GM19468 (cell line): ENCODE measurements around the gene KCNJ5.
"Not testable (repeated sequence)": the region's sequence is repeated elsewhere in the genome, so short reads cannot be mapped to it uniquely, and the experiment has no call there.

Source experiments
- ATAC-seq: cut with Tn5 transposase; IDR thresholded peaks from one replicate; pipeline ENCODE4 v1.9.1; 2021; ENCODE audit warnings: mild to moderate bottlenecking, moderate library complexity, moderate number of reproducible peaks; ENCODE audit not compliant: unreplicated experiment; ENCODE audit errors: extremely low read depth

The KCNJ5 gene

GRCh38 chr11:128908391-128909246 is 17.5 kb downstream of the KCNJ5 start:
- ATAC-seq, result no peak

DNA sequence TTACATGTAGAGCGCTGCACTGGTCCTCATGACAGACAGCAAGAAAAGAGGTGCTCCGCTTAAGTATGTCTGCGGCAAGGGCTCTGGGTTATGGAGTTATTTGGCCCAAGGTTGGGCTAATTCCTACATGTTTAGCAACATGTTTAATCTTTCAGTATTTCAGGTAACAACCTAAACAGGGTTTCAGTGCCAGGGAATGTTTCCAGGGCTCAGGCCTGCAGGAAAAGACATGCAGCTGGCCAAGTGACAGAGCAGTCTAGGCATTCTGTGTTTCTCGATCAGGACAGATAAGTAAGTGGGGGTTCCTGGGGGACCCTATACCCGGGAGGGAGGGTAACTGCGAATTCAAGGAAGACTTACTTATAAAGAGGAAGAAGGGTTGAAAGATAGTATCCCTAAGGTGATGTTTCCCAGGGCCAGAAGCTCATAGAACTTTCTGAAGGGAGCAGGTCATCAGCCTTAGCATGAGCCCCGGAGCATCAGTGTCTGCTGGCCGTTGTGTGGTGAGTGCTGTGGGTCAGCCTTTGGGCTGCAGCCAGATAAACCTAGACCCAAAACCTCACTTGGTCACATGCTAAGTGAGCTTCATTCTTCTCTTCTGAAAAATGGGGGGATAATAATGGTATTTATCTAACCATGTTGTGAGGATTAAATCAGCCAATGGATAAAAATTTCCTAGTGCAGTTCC is 18.4 kb downstream of the KCNJ5 start:
- ATAC-seq, result no peak

DNA sequence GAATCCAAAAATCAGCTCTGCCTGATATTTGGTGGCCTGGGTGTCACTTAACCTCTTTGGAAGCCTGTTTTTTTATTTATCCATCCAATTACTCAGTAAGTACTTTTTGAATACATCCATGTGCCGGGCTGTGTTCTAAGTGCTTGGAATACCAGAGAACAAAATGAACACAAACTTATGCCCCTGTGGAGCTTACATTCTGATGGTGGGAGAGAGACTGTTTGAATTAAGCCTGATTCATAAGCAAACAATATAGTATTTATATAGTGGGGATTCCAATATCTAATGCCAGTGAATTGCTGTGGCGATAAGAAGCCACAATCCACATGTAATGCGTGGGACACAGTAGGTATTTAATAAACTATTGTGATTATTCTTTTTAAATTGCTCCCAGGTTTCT is 19.4 kb downstream of the KCNJ5 start:
- no peak for ATAC-seq

GRCh38 chr11:128911239-128911638 is 20.1 kb downstream of the KCNJ5 start:
- no peak for ATAC-seq

GRCh38 chr11:128911701-128912100 is 20.5 kb downstream of the KCNJ5 start:
- no peak for ATAC-seq

- no peak for ATAC-seq
Observed at GRCh38 chr11:128913806-128914205, 22.6 kb downstream of the KCNJ5 start.

- ATAC-seq, result no peak
Observed at GRCh38 chr11:128914216-128915148, 23.3 kb downstream of the KCNJ5 start.

- ATAC-seq, result no peak
Observed at GRCh38 chr11:128915149-128915521, 24.0 kb downstream of the KCNJ5 start.

- ATAC-seq, result no peak
Observed at GRCh38 chr11:128916037-128916572, 24.9 kb downstream of the KCNJ5 start.

DNA sequence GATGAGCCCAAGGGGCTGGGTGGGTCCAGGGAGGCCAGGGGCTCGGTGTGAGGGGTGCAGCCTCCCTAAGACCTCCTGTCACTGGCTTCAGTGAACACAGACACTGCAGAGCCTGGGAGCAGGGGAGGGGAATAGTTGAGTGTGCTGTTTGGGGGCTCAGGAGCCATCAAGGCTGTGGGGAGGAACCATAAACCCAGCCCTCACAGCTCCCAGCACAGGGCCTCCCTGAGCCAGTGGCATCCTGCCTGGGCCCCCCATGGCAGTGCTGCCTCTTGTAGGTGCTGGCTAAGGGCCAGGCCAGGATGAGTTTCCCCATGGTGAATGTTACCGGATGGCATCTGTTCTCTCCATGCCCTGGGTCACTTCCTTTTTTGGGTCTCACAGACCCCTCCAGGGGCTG is 25.5 kb downstream of the KCNJ5 start:
- no peak for ATAC-seq

GRCh38 chr11:128917144-128917724 is 26.1 kb downstream of the KCNJ5 start:
- no peak for ATAC-seq

GRCh38 chr11:128919216-128919615 is 28.1 kb downstream of the KCNJ5 start:
- no peak for ATAC-seq

DNA sequence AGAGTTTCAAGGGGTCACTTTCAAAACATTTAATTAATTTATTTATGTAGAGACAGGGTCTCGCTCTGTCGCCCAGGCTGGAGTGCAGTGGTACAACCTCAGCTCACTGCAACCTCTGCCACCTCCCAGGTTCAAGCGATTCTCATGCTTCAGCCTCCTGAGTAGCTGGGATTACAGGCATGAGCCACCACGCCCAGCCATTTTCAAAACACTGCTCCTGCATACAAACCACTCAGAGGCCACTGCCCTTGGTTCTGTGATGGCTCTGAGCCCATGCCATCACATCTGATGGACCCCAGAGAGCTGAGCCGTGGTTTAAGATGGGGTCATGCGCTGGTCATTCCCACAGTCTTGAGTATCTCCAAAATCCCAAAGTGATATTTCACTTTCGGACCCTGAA is 28.5 kb downstream of the KCNJ5 start:
- ATAC-seq, result not testable (repeated sequence)

- no peak for ATAC-seq
Observed at GRCh38 chr11:128920666-128921065, 29.5 kb downstream of the KCNJ5 start.

- ATAC-seq, result no peak
Observed at GRCh38 chr11:128921793-128922192, 30.6 kb downstream of the KCNJ5 start.

DNA sequence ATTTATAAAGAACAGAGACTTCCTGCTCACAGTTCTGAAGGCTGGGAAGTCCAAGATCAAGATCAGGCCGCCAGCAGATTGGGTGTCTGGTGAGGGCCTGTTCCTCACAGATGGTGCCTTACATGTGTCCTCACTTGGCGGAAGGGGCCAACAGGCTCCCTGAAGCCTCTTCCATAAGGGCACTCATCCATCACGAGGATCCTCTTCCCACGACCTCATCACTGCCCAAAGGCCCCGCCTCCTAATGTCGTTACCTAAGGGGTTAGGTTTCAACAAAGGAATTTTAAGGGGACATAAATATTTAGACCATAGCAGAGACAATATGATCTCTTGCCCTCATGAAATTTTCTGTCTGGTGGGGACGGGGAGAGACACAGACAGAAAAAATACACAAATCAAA is 32.9 kb downstream of the KCNJ5 start:
- ATAC-seq, result no peak

- no peak for ATAC-seq
Observed at GRCh38 chr11:128924510-128925249, 33.5 kb downstream of the KCNJ5 start.

- ATAC-seq, result no peak
Observed at GRCh38 chr11:128925250-128925600, 34.1 kb downstream of the KCNJ5 start.

GRCh38 chr11:128926000-128926399 is 34.8 kb downstream of the KCNJ5 start:
- no peak for ATAC-seq
